Tibial nerve (tissue), 4 donors: ENCODE results near the gene NCAPH2. TPM values are rescaled to one million over a fixed set of nuclear protein-coding genes. Genes with fewer than 3 reads are reported as not detected.

ENCODE experiments used
- DNase-seq, 2 donors: peaks; one replicate each; pipeline ENCODE4 v3.0.0-alpha.2; 2019; ENCODE audit warnings: low spot score in 2 of 2
- H3K27ac ChIP-seq, 4 donors: fragments of 200-600 bp; sonication (generic) in 3 of 4; one replicate each; pipeline ENCODE4 v1.5.1; 2017 to 2019; ENCODE audit warnings: mild to moderate bottlenecking in 1 of 4
- H3K27me3 ChIP-seq, 2 donors: fragments of 200-600 bp; sonication (generic) in 1 of 2; one replicate each; pipeline versions ENCODE4 v1.5.1 to v1.6.0; 2017 to 2019
- H3K36me3 ChIP-seq, 3 donors: fragments of 200-600 bp; sonication (generic); one replicate each; pipeline ENCODE4 v1.5.1; 2018 to 2019
- H3K4me1 ChIP-seq, 4 donors: fragments of 200-600 bp; sonication (generic) in 3 of 4; one replicate each; pipeline ENCODE4 v1.5.1; 2017 to 2019
- H3K4me3 ChIP-seq, 4 donors: fragments of 200-600 bp; sonication (generic) in 3 of 4; one replicate each; pipeline ENCODE4 v1.5.1; 2017 to 2019; ENCODE audit warnings: mild to moderate bottlenecking in 1 of 4, moderate library complexity in 1 of 4
- H3K9me3 ChIP-seq, 4 donors: fragments of 200-600 bp; sonication (generic) in 3 of 4; one replicate each; pipeline ENCODE4 v1.5.1; 2017 to 2019
- EP300 ChIP-seq, 2 donors: sonication (generic); formaldehyde crosslinking; IDR thresholded peaks; one replicate each; pipeline ENCODE4 v1.6.1; 2017; ENCODE audit warnings: antibody characterized with exemption in 2 of 2, mild to moderate bottlenecking in 1 of 2
- POLR2A ChIP-seq, 2 donors: fragments of 450-650 bp; IDR thresholded peaks; one replicate each; pipeline ENCODE4 v1.6.1; 2017; ENCODE audit warnings: antibody characterized with exemption in 2 of 2, mild to moderate bottlenecking in 2 of 2, moderate library complexity in 2 of 2
- WGBS, 2 donors: methylation state at CpG; one replicate each; pipeline ENCODE4 v1.1.5; 2018; 5-methylcytosine and 5-hydroxymethylcytosine counted together
- total RNA-seq, 4 donors: library from RNA; depleted of rRNA; stranded (reverse); fragments of >200 nt; gene quantifications; one replicate each; pipeline ENCODE4 v1.1.0, GENCODE V29; 2016
- TF ChIP-seq, protein P1 (sequence below), 5 experiments: fragments of 200-600 bp in 3 of 5; fragments of 450-650 bp in 2 of 5; sonication (generic) in 3 of 5; IDR thresholded peaks; one replicate each; pipeline ENCODE4 v1.5.1; 2016 to 2019; ENCODE audit warnings: antibody characterized with exemption in 5 of 5, mild to moderate bottlenecking in 3 of 5, moderate library complexity in 2 of 5

The NCAPH2 gene
- total RNA-seq, 4 donors from 2014 or later, result 43.9 to 57.3 (median 45.0) TPM

DNA sequence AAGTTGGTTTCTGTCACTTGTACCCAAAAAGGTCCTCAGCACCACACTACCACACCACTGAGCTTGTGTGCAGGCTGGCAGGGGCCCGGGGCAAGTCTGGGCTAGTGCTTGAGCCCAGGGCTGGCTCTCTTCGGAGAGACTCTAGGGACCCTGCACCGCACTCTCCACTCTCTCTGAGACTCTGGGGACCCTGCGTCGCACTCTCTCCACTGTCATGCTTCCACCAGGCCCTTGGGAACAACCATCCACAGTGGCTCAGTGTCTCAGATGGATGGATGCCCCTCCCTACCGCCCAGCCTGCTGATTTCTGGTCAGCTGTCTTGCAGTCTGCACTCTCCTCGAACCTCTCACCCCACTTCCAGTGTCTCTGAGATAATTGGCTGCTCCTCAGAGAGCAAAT lies 31.2 kb upstream of the NCAPH2 start:
- DNase-seq, result no peak
- 72 to 74% methylated on average over 7 of the region's 7 CpGs for WGBS, 2 donors
- Histone ChIP-seq H3K4me3 (no peak overlapping the region), H3K27ac (no peak overlapping the region), H3K36me3 (no peaks in the 10 kb centered on the region), H3K4me1 (peaks cover 5 to 39% (median 28%) of the 10 kb centered on the region in 4 donors), H3K27me3 (peaks cover 0 to 19% of the 10 kb centered on the region in 2 donors), H3K9me3 (no peaks in the 10 kb centered on the region)
- TF ChIP-seq EP300 (IDR thresholded peaks at IDR 0.05) (no peak), POLR2A (IDR thresholded peaks at IDR 0.05) (no peak)
- TF ChIP-seq, protein P1, sequence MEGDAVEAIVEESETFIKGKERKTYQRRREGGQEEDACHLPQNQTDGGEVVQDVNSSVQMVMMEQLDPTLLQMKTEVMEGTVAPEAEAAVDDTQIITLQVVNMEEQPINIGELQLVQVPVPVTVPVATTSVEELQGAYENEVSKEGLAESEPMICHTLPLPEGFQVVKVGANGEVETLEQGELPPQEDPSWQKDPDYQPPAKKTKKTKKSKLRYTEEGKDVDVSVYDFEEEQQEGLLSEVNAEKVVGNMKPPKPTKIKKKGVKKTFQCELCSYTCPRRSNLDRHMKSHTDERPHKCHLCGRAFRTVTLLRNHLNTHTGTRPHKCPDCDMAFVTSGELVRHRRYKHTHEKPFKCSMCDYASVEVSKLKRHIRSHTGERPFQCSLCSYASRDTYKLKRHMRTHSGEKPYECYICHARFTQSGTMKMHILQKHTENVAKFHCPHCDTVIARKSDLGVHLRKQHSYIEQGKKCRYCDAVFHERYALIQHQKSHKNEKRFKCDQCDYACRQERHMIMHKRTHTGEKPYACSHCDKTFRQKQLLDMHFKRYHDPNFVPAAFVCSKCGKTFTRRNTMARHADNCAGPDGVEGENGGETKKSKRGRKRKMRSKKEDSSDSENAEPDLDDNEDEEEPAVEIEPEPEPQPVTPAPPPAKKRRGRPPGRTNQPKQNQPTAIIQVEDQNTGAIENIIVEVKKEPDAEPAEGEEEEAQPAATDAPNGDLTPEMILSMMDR (IDR thresholded peaks at IDR 0.05), result no peak

DNA sequence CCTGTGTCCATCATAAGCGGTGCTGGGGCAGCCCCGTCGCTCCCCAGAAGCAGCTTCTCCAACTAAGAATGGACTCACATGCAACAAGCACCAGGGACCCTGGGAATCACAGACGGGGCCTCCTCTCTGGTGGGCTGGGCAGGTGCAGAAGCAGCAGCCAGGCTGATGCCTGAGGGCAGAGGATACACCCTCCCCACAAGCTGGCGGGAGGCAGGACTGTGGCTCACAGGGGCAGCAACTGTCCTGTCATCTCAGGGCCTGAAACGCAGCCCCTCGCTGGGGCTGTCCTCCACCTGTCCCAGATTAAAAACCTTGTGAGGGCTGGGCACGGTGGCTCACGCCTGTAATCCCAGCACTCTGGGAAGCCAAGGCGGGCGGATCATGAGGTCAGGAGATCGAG lies 30.1 kb upstream of the NCAPH2 start:
- 89 to 92% methylated on average over 12 of the region's 12 CpGs for WGBS, 2 donors
- H3K27me3 ChIP-seq, result peaks cover 4 to 30% of the 10 kb centered on the region in 2 donors
- TF ChIP-seq POLR2A (IDR thresholded peaks at IDR 0.05) (no peak), EP300 (IDR thresholded peaks at IDR 0.05) (no peak)
- TF ChIP-seq, protein P1 (IDR thresholded peaks at IDR 0.05), result no peak

DNA sequence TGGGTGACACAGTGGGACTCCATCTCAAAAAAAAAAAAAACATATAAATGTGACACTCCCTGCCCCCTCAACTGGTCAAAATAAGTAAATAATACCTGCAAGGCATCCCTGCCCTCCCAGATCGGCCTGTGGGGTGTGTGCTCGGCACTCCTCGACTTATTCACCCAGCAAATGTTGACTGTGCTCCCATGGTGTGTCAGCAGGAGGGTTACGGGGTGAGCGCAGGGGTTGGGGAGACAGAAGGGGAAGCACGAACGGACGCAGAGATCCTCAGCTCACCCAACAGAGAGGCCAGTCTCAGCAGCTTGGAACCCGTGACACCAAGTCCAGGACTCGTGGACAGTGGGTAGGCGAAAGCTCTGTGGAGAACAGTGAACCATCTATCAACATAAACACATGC lies 28.3 kb upstream of the NCAPH2 start:
- Histone ChIP-seq H3K27ac (no peak overlapping the region), H3K9me3 (no peaks in the 10 kb centered on the region), H3K27me3 (peaks cover 4 to 48% of the 10 kb centered on the region in 2 donors), H3K36me3 (no peaks in the 10 kb centered on the region), H3K4me1 (peaks cover 0 to 20% (median 12%) of the 10 kb centered on the region in 4 donors), H3K4me3 (no peak overlapping the region)
- WGBS, 2 donors, result 68 to 69% methylated on average over 11 of the region's 11 CpGs
- TF ChIP-seq EP300 (IDR thresholded peaks at IDR 0.05) (no peak), POLR2A (IDR thresholded peaks at IDR 0.05) (no peak)
- no peak for DNase-seq

More for the DNA sequence above, 30.1 kb upstream of the NCAPH2 start:
- no peak for DNase-seq
- Histone ChIP-seq H3K9me3 (no peaks in the 10 kb centered on the region), H3K27ac (no peak overlapping the region), H3K36me3 (no peaks in the 10 kb centered on the region), H3K4me3 (no peak overlapping the region), H3K4me1 (peaks cover 5 to 31% (median 21%) of the 10 kb centered on the region in 4 donors)

DNA sequence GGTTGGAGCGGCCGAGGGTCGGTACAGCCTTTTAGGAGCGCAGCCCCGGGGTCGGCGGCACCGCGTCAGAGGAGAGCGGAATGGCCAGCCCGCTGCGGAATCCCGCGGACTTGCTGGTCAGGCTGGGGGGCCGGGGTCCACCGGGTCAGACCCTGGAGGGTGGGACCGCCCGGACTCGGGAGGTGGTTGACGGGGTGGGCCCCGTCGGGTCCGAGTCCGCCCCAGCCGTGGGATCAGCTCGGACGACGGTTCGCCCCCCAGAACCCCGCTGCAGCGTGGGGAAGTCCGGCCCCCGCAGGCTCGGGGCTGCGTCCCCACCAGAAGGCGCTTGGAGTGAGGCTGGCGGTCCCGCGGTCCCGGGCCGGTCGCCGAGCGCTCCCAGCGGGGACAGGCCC lies 27.0 kb upstream of the NCAPH2 start:
- Histone ChIP-seq H3K9me3 (no peaks in the 10 kb centered on the region), H3K4me3 (peak overlapping the region in 2 of 4 donors; percentile 36 to 43), H3K27me3 (peaks cover 4 to 58% of the 10 kb centered on the region in 2 donors), H3K36me3 (no peaks in the 10 kb centered on the region), H3K27ac (peak overlapping the region in 1 of 4 donors; percentile 45), H3K4me1 (peaks cover 0 to 14% (median 7%) of the 10 kb centered on the region in 4 donors)
- TF ChIP-seq, protein P1 (IDR thresholded peaks at IDR 0.05), result no peak
- no peak for TF ChIP-seq POLR2A (IDR thresholded peaks at IDR 0.05)
- TF ChIP-seq EP300 (IDR thresholded peaks at IDR 0.05), result no peak
- DNase-seq, result no peak
- WGBS, 2 donors, result 4 to 10% methylated on average over 20 to 27 of the region's 45 CpGs

DNA sequence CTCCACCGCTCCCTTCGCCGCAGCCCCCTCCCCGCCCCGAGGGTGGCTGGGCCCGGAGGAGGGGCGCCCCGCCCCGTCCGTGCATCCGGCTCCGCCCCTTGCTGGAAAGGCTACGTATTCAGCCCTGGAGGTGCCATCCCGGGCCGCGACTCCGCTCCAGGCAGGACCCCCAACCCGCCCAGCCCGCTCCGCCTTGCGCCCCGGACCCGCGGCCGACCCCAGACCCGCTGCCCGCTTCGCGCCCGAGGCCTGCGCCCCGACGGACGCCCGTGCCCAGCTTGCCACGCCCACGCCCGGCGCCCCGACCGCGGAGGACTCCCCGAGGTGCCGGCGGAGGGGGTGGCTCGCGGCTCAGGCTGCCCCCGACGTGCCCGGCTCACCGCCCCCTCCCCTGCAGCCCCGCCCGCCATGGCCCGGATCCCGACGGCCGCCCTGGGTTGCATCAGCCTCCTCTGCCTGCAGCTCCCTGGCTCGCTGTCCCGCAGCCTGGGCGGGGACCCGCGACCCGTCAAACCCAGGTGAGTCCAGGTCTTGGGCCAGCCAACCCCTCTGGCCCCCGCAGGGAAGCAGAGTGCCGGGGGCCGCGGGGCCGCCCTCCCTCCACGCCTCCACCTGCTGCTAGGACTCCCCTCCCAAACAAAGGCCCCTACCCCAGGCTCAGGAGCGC lies 26.5 kb upstream of the NCAPH2 start, which contains the start of gene ADM2:
TSS of gene ADM2 (plus strand) at position 104 of the 667 bp plus-strand sequence. CDS start at position 409, 305 bp downstream.
- WGBS, 2 donors, result 7 to 10% methylated on average over 8 to 11 of the region's 70 CpGs
- no peak for DNase-seq
- Histone ChIP-seq H3K36me3 (no peaks in the 10 kb centered on the region), H3K4me1 (peaks cover 0 to 14% (median 7%) of the 10 kb centered on the region in 4 donors), H3K27me3 (peaks cover 4 to 58% of the 10 kb centered on the region in 2 donors), H3K9me3 (no peaks in the 10 kb centered on the region), H3K27ac (peak within 1 kb of the TSS in 1 of 4 donors; percentile 45), H3K4me3 (peak within 1 kb of the TSS in 2 of 4 donors; percentile 36 to 43)
- TF ChIP-seq, protein P1 (IDR thresholded peaks at IDR 0.05), result no peak
- no peak for TF ChIP-seq EP300 (IDR thresholded peaks at IDR 0.05)
- TF ChIP-seq POLR2A (IDR thresholded peaks at IDR 0.05), result no peak
